Endothelial cell of umbilical vein (primary cell): ENCODE measurements around the gene HTR6. TPM values are rescaled to one million over a fixed set of nuclear protein-coding genes. Genes with fewer than 3 reads are reported as not detected.

Experiments used
- BruUV-seq: library from RNA; stranded (reverse); fragments of 400-500 nt; replicated peaks from 2 replicates; lab custom pipeline; 2021; lab: Mats Ljungman, UMichigan
- CTCF ChIA-PET: fragments of 300-600, 350-600 bp; sonication (Branson Sonifier 250); formaldehyde crosslinking; loops from one replicate; lab custom pipeline; 2021; ENCODE audit warnings: antibody characterized with exemption, inconsistent platforms; lab: Charles Lee
- POLR2A ChIA-PET: fragments of 300-600, 350-600 bp; sonication (Branson Sonifier 250); formaldehyde crosslinking; loops from one replicate; lab custom pipeline; 2021; ENCODE audit warnings: antibody characterized with exemption, inconsistent platforms; lab: Charles Lee
- DNase-seq: peaks from one replicate; pipeline ENCODE4 v3.0.0-alpha.2; 2011; ENCODE audit warnings: low read depth, low spot score
- FAIRE-seq: peaks from 2 replicates; lab custom pipeline; 2011; peaks lifted over from hg19 to GRCh38; lab: Jason Lieb, UNC
- H2AFZ ChIP-seq: 2 replicates; pipeline ENCODE4 v1.6.0; 2012; ENCODE audit warnings: low read depth, low read length, control low read depth, inconsistent platforms
- H3K27ac ChIP-seq: 2 replicates; pipeline ENCODE4 v1.5.1; 2011; ENCODE audit warnings: low read depth, mild to moderate bottlenecking, control low read depth, low read length, moderate library complexity; ENCODE audit not compliant: insufficient read depth
- H3K27me3 ChIP-seq, 2 experiments: 2 replicates each; pipeline versions ENCODE4 v1.6.0 to v1.6.1; 2011; ENCODE audit warnings: low read length in 2 of 2, mixed read lengths in 1 of 2; ENCODE audit not compliant: control insufficient read depth in 2 of 2, insufficient read depth in 2 of 2
- H3K36me3 ChIP-seq, 2 experiments: 2 replicates in 1 of 2; 3 replicates in 1 of 2; pipeline ENCODE4 v1.5.1; 2011; ENCODE audit warnings: low read length in 2 of 2, mild to moderate bottlenecking in 1 of 2, moderate library complexity in 1 of 2; ENCODE audit not compliant: control insufficient read depth in 2 of 2, insufficient read depth in 2 of 2; ENCODE audit errors: extremely low read depth in 1 of 2
- H3K4me1 ChIP-seq: 3 replicates; pipeline ENCODE4 v1.5.1; 2011; ENCODE audit warnings: mild to moderate bottlenecking, low read length; ENCODE audit not compliant: control insufficient read depth, insufficient read depth; ENCODE audit errors: extremely low read depth
- H3K4me2 ChIP-seq: 2 replicates; pipeline ENCODE4 v1.6.1; 2011; ENCODE audit warnings: low read length, control low read depth, mixed read lengths; ENCODE audit not compliant: insufficient read depth
- H3K4me3 ChIP-seq, 3 experiments: fragments of 200-600 bp in 1 of 3; sonication (generic), shearing (Covaris generic) in 1 of 3; replicated peaks in 1 of 3; 2 replicates each; pipeline ENCODE4 v1.5.1; 2011 to 2016; ENCODE audit warnings: control low read depth in 3 of 3, low read length in 3 of 3, mild to moderate bottlenecking in 2 of 3, inconsistent platforms in 1 of 3, low read depth in 1 of 3, moderate library complexity in 1 of 3; ENCODE audit not compliant: insufficient read depth in 1 of 3
- H3K79me2 ChIP-seq: 2 replicates; pipeline ENCODE4 v1.6.0; 2012; ENCODE audit warnings: low read length, inconsistent platforms; ENCODE audit not compliant: control insufficient read depth, insufficient read depth
- H3K9ac ChIP-seq: replicated peaks from 2 replicates; pipeline ENCODE3; 2011; ENCODE audit warnings: low read length, control low read depth; ENCODE audit not compliant: insufficient read depth; ENCODE audit errors: extremely low read depth
- H3K9me1 ChIP-seq: replicated peaks from 3 replicates; pipeline ENCODE4 v1.6.0; 2011; ENCODE audit warnings: mild to moderate bottlenecking, low read length; ENCODE audit not compliant: control insufficient read depth, insufficient read depth; ENCODE audit errors: extremely low read depth
- H3K9me3 ChIP-seq: replicated peaks from 2 replicates; pipeline ENCODE4 v1.5.1; 2012; ENCODE audit warnings: low read length, inconsistent platforms; ENCODE audit not compliant: control insufficient read depth, insufficient read depth
- H4K20me1 ChIP-seq: replicated peaks from 2 replicates; pipeline ENCODE3; 2011; ENCODE audit warnings: mild to moderate bottlenecking, low read length; ENCODE audit not compliant: control insufficient read depth, insufficient read depth; ENCODE audit errors: extremely low read depth
- CTCF ChIP-seq, 2 donors: IDR thresholded peaks; 1 replicate in 1 of 2; 2 replicates in 1 of 2; pipeline ENCODE4 v1.5.1; 2011; ENCODE audit warnings: low read length in 2 of 2, mild to moderate bottlenecking in 2 of 2, moderate library complexity in 2 of 2, control low read depth in 1 of 2, inconsistent platforms in 1 of 2, low read depth in 1 of 2; ENCODE audit not compliant: insufficient read depth in 1 of 2; ENCODE audit errors: extremely low read depth in 1 of 2
- EZH2 ChIP-seq: IDR thresholded peaks from 2 replicates; pipeline ENCODE4 v1.6.1; 2012; ENCODE audit warnings: borderline replicate concordance, low read depth, mild to moderate bottlenecking, moderate library complexity, low read length, inconsistent platforms; ENCODE audit not compliant: severe bottlenecking
- FOS ChIP-seq: IDR thresholded peaks from 2 replicates; pipeline ENCODE4 v1.6.1; 2011; ENCODE audit warnings: mild to moderate bottlenecking, low read length, moderate library complexity, borderline replicate concordance; ENCODE audit not compliant: insufficient read depth
- GATA2 ChIP-seq: IDR thresholded peaks from 2 replicates; pipeline ENCODE4 v1.7.0; 2011; ENCODE audit warnings: low read depth, mild to moderate bottlenecking, moderate library complexity, mixed read lengths, low read length; ENCODE audit not compliant: insufficient read length, insufficient read depth
- JUN ChIP-seq: IDR thresholded peaks from 2 replicates; pipeline ENCODE4 v1.6.1; 2011; ENCODE audit warnings: borderline replicate concordance, low read depth; ENCODE audit not compliant: insufficient read length, insufficient read depth
- MAX ChIP-seq: IDR thresholded peaks from 2 replicates; pipeline ENCODE4 v1.6.1; 2011; ENCODE audit not compliant: insufficient read depth, insufficient read length
- MYC ChIP-seq: IDR thresholded peaks from one replicate; pipeline ENCODE4 v1.6.1; 2011; ENCODE audit warnings: mild to moderate bottlenecking, low read depth, low read length
- POLR2A ChIP-seq: IDR thresholded peaks from 2 replicates; pipeline ENCODE4 v1.6.1; 2012; ENCODE audit warnings: low read depth, mild to moderate bottlenecking, control low read depth, low read length
- POLR2AphosphoS5 ChIP-seq: IDR thresholded peaks from 2 replicates; pipeline ENCODE4 v1.6.1; 2012; ENCODE audit warnings: low read depth, mild to moderate bottlenecking, control low read depth, low read length, moderate library complexity; ENCODE audit not compliant: insufficient read depth
- dilution Hi-C: fragments of 300-500 bp; cut with MboI; formaldehyde crosslinking; loops from one replicate; pipeline ENCODE4 v1.15.0; 2019; ENCODE audit warnings: low sequenced_read_pairs; ENCODE audit not compliant: extremely low pct_ligation_motif_present
- intact Hi-C: fragments of 100-400 bp; cut with micrococcal nuclease; formaldehyde crosslinking; loops from one replicate; pipeline ENCODE4 v1.10.0; 2022
- polyA plus RNA-seq, 4 experiments: library from polyadenylated mRNA; depleted of rRNA in 3 of 4; stranded (reverse) in 3 of 4; unstranded in 1 of 4; fragments of >200 nt; gene quantifications; 2 replicates each; pipeline versions ENCODE4 v1.2.1 to v1.2.3, GENCODE V29; 2011 to 2012; ENCODE audit warnings: missing spikeins in 1 of 4
- total RNA-seq: library from RNA; stranded (reverse); gene quantifications from 2 replicates; pipeline ENCODE4 v1.2.3, GENCODE V29; 2021

The HTR6 gene
- total and polyA plus RNA-seq, 2 donors (not counting 3 experiments of a cell fraction or from before 2014, with no cell fraction given) = not detected

- DNase-seq (no peak), FAIRE-seq (no peak)
- no peaks in the 10 kb centered on the region for H3K27me3 ChIP-seq
- no peak overlapping the region for H3K27ac ChIP-seq
- dilution Hi-C loops (loop anchor here (25.0 kb wide), 1 partner anchor 219 kb away; no protein-coding TSS in a partner anchor), intact Hi-C loops (no loop called here)
- no peak overlapping the region for H3K9ac ChIP-seq
- ChIA-PET CTCF (interaction anchor here (0.7 to 1.2 kb wide), 5 partner anchors 8 to 23 kb away, joined by 3 to 4 read pairs (median 3); no protein-coding TSS in a partner anchor), POLR2A (no interaction called here)
- H3K9me3 ChIP-seq = no peaks in the 10 kb centered on the region
- H4K20me1 ChIP-seq = no peaks in the 10 kb centered on the region
- H3K4me3 ChIP-seq = no peak overlapping the region
- no peak overlapping the region for H2AFZ ChIP-seq
- TF ChIP-seq POLR2AphosphoS5 = no peak
- TF ChIP-seq EZH2 = no peak
- TF ChIP-seq MAX = no peak
- no peak for TF ChIP-seq POLR2A
- no peak for TF ChIP-seq FOS
- TF ChIP-seq MYC = no peak
- no peak for TF ChIP-seq GATA2
- TF ChIP-seq JUN = no peak
- TF ChIP-seq CTCF (IDR thresholded peaks at IDR 0.05; ENCODE audit: extremely low read depth in 1 of 2, insufficient read depth in 1 of 2, low read depth in 1 of 2, low read length in 2 of 2) = no peak
- H3K4me2 ChIP-seq = no peak overlapping the region
- H3K9me1 ChIP-seq = no peaks in the 10 kb centered on the region
- no peaks in the 10 kb centered on the region for H3K79me2 ChIP-seq
- BruUV-seq = no TSS peak
- no peaks in the 10 kb centered on the region for H3K4me1 ChIP-seq
- H3K36me3 ChIP-seq = peaks cover 7 to 8% of the 10 kb centered on the region in 2 experiments
Measured at GRCh38 chr1:19630720-19631395, 33.8 kb upstream of the HTR6 start.
